Esophagus muscularis mucosa (tissue), 3 donors: ENCODE results near the gene BAHCC1.

ENCODE experiments used
- CTCF ChIP-seq, 3 experiments: fragments of 200-600 bp in 2 of 3; fragments of 450-650 bp in 1 of 3; sonication (generic) in 2 of 3; IDR thresholded peaks; one replicate each; pipeline ENCODE4 v1.5.1; 2017 to 2019; ENCODE audit warnings: antibody characterized with exemption in 3 of 3, mild to moderate bottlenecking in 2 of 3, moderate library complexity in 1 of 3
- POLR2AphosphoS5 ChIP-seq, 2 donors: sonication (generic); formaldehyde crosslinking; IDR thresholded peaks; one replicate each; pipeline ENCODE4 v1.6.1; 2017; ENCODE audit warnings: antibody characterized with exemption in 2 of 2

DNA sequence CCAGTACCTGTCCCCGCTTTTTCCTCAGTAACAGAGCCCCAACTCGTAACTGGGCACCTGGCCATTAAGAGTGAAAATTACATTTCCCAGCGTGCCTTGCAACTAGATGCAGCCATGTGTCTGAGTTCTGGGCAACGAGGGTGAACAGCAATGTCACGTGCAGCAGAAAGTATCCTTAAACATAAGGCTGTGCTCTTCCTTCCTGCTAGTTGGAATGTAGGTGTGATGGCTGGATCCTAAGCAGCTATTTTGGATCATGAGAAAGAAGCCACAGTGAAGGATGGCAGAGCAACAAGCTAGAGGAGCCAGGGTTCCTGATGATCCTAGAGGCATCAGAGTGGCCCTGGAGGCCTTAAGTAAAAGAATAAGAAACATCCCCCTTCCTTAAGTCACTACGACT is 81.4 kb downstream of the BAHCC1 start:
- TF ChIP-seq CTCF (IDR thresholded peaks at IDR 0.05) (no peak), POLR2AphosphoS5 (IDR thresholded peaks at IDR 0.05) (no peak)
